SK-N-SH treated with all-trans-retinoic acid at 6 μM for 48 hours (cell line): ENCODE measurements around the gene NPAS3.

Experiments used
- ATAC-seq: fragments of 200-7000 bp; cut with Tn5 transposase; 3 replicates; pipeline ENCODE4 v1.9.1; 2020; ENCODE audit warnings: mild to moderate bottlenecking, moderate library complexity
- ARNTL ChIP-seq: fragments of 450-650 bp; formaldehyde crosslinking; IDR thresholded peaks from 2 replicates; pipeline ENCODE4 v1.5.0; 2020; ENCODE audit warnings: low read depth, mild to moderate bottlenecking, moderate library complexity, borderline replicate concordance
- BACH2 ChIP-seq: fragments of 250-450 bp; sonication (Bioruptor Pico); IDR thresholded peaks from 2 replicates; pipeline ENCODE4 v1.9.0; 2021; ENCODE audit warnings: mild to moderate bottlenecking, borderline replicate concordance
- CSDC2 ChIP-seq: fragments of 250-450 bp; sonication (Bioruptor Pico); IDR thresholded peaks from 2 replicates; pipeline ENCODE4 v1.5.0; 2020; ENCODE audit warnings: mild to moderate bottlenecking, moderate library complexity
- ESRRG ChIP-seq: fragments of 250-450 bp; sonication (Bioruptor Pico); IDR thresholded peaks from 2 replicates; pipeline ENCODE4 v1.6.1; 2021; ENCODE audit warnings: mild to moderate bottlenecking
- GLIS3 ChIP-seq: fragments of 250-450 bp; sonication (Bioruptor Pico); IDR thresholded peaks from 2 replicates; pipeline ENCODE4 v1.5.0; 2020; ENCODE audit warnings: mild to moderate bottlenecking, moderate library complexity
- ISL1 ChIP-seq: fragments of 250-450 bp; sonication (Bioruptor Pico); IDR thresholded peaks from 2 replicates; pipeline ENCODE4 v2.1.2; 2022; ENCODE audit warnings: mild to moderate bottlenecking, moderate library complexity
- OSR1 ChIP-seq: fragments of 250-450 bp; sonication (Bioruptor Pico); IDR thresholded peaks from 2 replicates; pipeline ENCODE4 v1.8.0; 2022; ENCODE audit warnings: moderate library complexity, mild to moderate bottlenecking, inconsistent platforms
- PPARA ChIP-seq: fragments of 250-450 bp; sonication (Bioruptor Pico); IDR thresholded peaks from 2 replicates; pipeline ENCODE4 v1.5.0; 2020; ENCODE audit warnings: mild to moderate bottlenecking, borderline replicate concordance
- RARB ChIP-seq: fragments of 250-450 bp; sonication (Bioruptor Pico); IDR thresholded peaks from 2 replicates; pipeline ENCODE4 v1.8.0; 2021; ENCODE audit warnings: mild to moderate bottlenecking, moderate library complexity
- SNAI2 ChIP-seq: fragments of 250-450 bp; sonication (Bioruptor Pico); IDR thresholded peaks from 2 replicates; pipeline ENCODE4 v1.5.0; 2020; ENCODE audit warnings: mild to moderate bottlenecking, moderate library complexity
- TCF4 ChIP-seq: fragments of 250-450 bp; sonication (Bioruptor Pico); IDR thresholded peaks from 2 replicates; pipeline ENCODE4 v1.8.0; 2021; ENCODE audit warnings: mild to moderate bottlenecking, moderate library complexity, borderline replicate concordance
- TOX ChIP-seq: fragments of 250-450 bp; sonication (Bioruptor Pico); IDR thresholded peaks from 2 replicates; pipeline ENCODE4 v1.8.0; 2021; ENCODE audit warnings: mild to moderate bottlenecking, moderate library complexity, borderline replicate concordance
- ZC3H10 ChIP-seq: fragments of 250-450 bp; sonication (Bioruptor Pico); IDR thresholded peaks from 2 replicates; pipeline ENCODE4 v1.5.1; 2021; ENCODE audit warnings: mild to moderate bottlenecking, moderate library complexity
- ZFP3 ChIP-seq: fragments of 250-450 bp; sonication (Bioruptor Pico); IDR thresholded peaks from 2 replicates; pipeline ENCODE4 v1.5.0; 2020; ENCODE audit warnings: mild to moderate bottlenecking, moderate library complexity
- ZFP30 ChIP-seq: fragments of 450-650 bp; formaldehyde crosslinking; IDR thresholded peaks from 2 replicates; pipeline ENCODE4 v1.5.0; 2022; ENCODE audit warnings: mild to moderate bottlenecking, moderate library complexity
- ZNF565 ChIP-seq: fragments of 450-650 bp; formaldehyde crosslinking; conservative IDR thresholded peaks from 2 replicates; pipeline ENCODE4 v1.5.0; 2020; ENCODE audit warnings: low read depth, mild to moderate bottlenecking, moderate library complexity
- ZNF70 ChIP-seq: fragments of 450-650 bp; formaldehyde crosslinking; IDR thresholded peaks from 2 replicates; pipeline ENCODE4 v1.5.0; 2020; ENCODE audit warnings: mild to moderate bottlenecking, moderate library complexity
- ZNF8 ChIP-seq: fragments of 450-650 bp; formaldehyde crosslinking; IDR thresholded peaks from 2 replicates; pipeline ENCODE4 v1.5.0; 2020; ENCODE audit warnings: mild to moderate bottlenecking, moderate library complexity
- TF ChIP-seq, protein P1 (sequence below): fragments of 250-450 bp; sonication (Bioruptor Pico); IDR thresholded peaks from 2 replicates; pipeline ENCODE4 v1.8.0; 2021; ENCODE audit warnings: low read depth, mild to moderate bottlenecking, moderate library complexity, borderline replicate concordance
- TF ChIP-seq, protein P2 (sequence below): fragments of 250-450 bp; sonication (Bioruptor Pico); IDR thresholded peaks from 2 replicates; pipeline ENCODE4 v1.5.1; 2020; ENCODE audit warnings: low read depth, mild to moderate bottlenecking, moderate library complexity
- TF ChIP-seq, protein P3 (sequence below): fragments of 250-450 bp; sonication (Bioruptor Pico); IDR thresholded peaks from 2 replicates; pipeline ENCODE4 v1.5.1; 2021; ENCODE audit warnings: mild to moderate bottlenecking, moderate library complexity
- TF ChIP-seq, protein P4 (sequence below): fragments of 250-450 bp; sonication (Bioruptor Pico); IDR thresholded peaks from 2 replicates; pipeline ENCODE4 v1.8.0; 2020; ENCODE audit warnings: mild to moderate bottlenecking, moderate library complexity, borderline replicate concordance

The NPAS3 gene

DNA sequence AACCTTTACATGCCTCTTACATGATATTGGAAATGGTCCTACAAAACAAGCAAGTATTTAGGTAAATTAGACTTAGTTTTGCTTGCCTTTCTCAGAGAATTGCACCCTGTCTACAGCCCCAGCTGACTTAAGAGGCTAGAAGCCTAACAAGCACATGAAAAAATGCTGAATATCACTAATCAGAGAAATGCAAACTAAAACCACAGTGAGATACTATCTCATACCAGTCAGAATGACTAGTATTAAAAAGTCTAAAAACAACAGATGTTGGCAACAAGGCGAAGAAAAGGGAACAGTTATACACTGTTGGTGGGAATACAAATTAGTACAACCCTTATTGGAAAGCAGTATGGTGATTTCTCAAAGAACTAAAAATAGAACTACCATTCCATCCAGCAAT lies 908.4 kb downstream of the NPAS3 start:
- TF ChIP-seq ZFP3 (CRISPR knock-in tag) (no peak), RARB (no peak), TOX (CRISPR knock-in tag) (no peak), ZC3H10 (CRISPR knock-in tag) (no peak), TCF4 (CRISPR knock-in tag) (no peak), GLIS3 (CRISPR knock-in tag) (no peak), PPARA (CRISPR knock-in tag) (no peak), ZNF8 (CRISPR knock-in tag) (no peak), CSDC2 (CRISPR knock-in tag) (no peak)
- TF ChIP-seq, protein P1, sequence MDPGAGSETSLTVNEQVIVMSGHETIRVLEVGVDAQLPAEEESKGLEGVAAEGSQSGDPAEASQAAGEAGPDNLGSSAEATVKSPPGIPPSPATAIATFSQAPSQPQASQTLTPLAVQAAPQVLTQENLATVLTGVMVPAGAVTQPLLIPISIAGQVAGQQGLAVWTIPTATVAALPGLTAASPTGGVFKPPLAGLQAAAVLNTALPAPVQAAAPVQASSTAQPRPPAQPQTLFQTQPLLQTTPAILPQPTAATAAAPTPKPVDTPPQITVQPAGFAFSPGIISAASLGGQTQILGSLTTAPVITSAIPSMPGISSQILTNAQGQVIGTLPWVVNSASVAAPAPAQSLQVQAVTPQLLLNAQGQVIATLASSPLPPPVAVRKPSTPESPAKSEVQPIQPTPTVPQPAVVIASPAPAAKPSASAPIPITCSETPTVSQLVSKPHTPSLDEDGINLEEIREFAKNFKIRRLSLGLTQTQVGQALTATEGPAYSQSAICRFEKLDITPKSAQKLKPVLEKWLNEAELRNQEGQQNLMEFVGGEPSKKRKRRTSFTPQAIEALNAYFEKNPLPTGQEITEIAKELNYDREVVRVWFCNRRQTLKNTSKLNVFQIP (CRISPR knock-in tag): no peak

DNA sequence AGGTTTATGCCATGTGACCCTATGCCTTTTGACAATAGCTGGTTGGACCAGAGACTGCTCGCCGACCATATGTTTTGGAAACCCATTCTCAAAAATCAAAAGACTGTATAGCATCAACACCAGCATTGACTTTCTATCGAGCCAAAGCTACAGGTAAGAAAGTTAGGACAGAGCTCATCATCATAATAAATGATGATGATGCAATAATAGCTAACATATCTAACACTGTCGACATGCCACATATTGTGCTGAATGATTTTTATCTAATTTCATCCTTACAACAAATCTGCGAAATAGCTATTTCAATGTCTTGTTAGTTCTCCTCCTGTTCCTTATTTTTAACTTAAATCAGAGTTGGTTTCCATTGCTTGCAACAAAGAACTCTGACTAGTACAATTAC lies 909.3 kb downstream of the NPAS3 start:
- ATAC-seq: no peak
- TF ChIP-seq ISL1 (CRISPR knock-in tag) (no peak), PPARA (CRISPR knock-in tag) (no peak), OSR1 (CRISPR knock-in tag) (no peak), ESRRG (CRISPR knock-in tag) (no peak), ZNF565 (CRISPR knock-in tag) (no peak), ZC3H10 (CRISPR knock-in tag) (no peak), ZFP30 (CRISPR knock-in tag) (no peak)
- TF ChIP-seq, protein P2, sequence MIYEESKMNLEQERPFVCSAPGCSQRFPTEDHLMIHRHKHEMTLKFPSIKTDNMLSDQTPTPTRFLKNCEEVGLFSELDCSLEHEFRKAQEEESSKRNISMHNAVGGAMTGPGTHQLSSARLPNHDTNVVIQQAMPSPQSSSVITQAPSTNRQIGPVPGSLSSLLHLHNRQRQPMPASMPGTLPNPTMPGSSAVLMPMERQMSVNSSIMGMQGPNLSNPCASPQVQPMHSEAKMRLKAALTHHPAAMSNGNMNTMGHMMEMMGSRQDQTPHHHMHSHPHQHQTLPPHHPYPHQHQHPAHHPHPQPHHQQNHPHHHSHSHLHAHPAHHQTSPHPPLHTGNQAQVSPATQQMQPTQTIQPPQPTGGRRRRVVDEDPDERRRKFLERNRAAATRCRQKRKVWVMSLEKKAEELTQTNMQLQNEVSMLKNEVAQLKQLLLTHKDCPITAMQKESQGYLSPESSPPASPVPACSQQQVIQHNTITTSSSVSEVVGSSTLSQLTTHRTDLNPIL (CRISPR knock-in tag): no peak
- TF ChIP-seq, all 23 proteins: peak for 0

More for the DNA sequence above, 908.4 kb downstream of the NPAS3 start:
- no peak for ATAC-seq

DNA sequence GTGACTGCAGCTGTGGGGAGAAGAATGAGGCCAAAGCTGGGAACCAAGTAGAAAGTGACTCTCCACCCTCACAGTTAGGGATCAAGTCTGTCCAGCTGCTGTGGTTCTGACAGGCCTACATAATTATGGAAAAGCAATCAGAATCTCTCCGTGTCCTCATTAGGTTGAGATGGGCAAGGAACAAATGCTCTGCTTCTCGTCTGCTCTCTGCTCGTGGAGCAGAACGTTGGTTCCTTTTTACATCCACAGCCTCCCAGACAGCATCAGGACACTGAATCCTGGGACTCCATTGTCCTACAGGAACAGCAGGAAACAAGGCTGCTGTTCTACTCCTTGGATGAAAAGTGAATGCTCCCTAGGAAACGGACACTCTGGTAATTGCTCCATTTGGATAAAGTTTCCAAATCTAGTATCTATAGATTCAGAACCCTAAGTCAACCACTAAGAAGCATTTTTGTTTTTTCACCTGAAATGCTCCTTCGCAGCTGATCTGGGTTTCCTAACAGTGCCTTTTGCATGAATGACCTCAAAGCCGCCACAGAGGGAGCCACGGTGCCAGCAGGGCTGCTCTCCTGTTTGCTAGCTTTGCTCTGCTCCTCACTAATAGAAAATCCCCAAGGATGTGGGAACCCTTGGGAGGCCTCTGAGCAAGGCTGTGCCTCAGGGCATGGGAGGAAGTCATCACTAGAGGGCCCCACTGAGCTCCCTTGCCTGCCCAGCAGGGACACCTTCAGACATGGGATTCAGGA lies 910.2 kb downstream of the NPAS3 start:
- ATAC-seq: peak; percentile 99
- TF ChIP-seq TCF4 (CRISPR knock-in tag) (no peak), ZFP30 (CRISPR knock-in tag) (no peak), ZC3H10 (CRISPR knock-in tag) (no peak), ARNTL (no peak), SNAI2 (CRISPR knock-in tag) (no peak), ESRRG (CRISPR knock-in tag) (no peak), CSDC2 (CRISPR knock-in tag) (no peak), GLIS3 (CRISPR knock-in tag) (no peak), BACH2 (CRISPR knock-in tag) (no peak), RARB (no peak), ISL1 (CRISPR knock-in tag) (no peak), TOX (CRISPR knock-in tag) (no peak), ZNF565 (CRISPR knock-in tag) (no peak), PPARA (CRISPR knock-in tag) (no peak), OSR1 (CRISPR knock-in tag) (no peak), ZNF70 (CRISPR knock-in tag) (no peak), ZNF8 (CRISPR knock-in tag) (no peak)
- TF ChIP-seq, protein P3, sequence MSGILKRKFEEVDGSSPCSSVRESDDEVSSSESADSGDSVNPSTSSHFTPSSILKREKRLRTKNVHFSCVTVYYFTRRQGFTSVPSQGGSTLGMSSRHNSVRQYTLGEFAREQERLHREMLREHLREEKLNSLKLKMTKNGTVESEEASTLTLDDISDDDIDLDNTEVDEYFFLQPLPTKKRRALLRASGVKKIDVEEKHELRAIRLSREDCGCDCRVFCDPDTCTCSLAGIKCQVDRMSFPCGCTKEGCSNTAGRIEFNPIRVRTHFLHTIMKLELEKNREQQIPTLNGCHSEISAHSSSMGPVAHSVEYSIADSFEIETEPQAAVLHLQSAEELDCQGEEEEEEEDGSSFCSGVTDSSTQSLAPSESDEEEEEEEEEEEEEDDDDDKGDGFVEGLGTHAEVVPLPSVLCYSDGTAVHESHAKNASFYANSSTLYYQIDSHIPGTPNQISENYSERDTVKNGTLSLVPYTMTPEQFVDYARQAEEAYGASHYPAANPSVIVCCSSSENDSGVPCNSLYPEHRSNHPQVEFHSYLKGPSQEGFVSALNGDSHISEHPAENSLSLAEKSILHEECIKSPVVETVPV (CRISPR knock-in tag): no peak
- TF ChIP-seq, protein P4, sequence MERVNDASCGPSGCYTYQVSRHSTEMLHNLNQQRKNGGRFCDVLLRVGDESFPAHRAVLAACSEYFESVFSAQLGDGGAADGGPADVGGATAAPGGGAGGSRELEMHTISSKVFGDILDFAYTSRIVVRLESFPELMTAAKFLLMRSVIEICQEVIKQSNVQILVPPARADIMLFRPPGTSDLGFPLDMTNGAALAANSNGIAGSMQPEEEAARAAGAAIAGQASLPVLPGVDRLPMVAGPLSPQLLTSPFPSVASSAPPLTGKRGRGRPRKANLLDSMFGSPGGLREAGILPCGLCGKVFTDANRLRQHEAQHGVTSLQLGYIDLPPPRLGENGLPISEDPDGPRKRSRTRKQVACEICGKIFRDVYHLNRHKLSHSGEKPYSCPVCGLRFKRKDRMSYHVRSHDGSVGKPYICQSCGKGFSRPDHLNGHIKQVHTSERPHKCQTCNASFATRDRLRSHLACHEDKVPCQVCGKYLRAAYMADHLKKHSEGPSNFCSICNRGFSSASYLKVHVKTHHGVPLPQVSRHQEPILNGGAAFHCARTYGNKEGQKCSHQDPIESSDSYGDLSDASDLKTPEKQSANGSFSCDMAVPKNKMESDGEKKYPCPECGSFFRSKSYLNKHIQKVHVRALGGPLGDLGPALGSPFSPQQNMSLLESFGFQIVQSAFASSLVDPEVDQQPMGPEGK (CRISPR knock-in tag): no peak
- TF ChIP-seq, protein P2 (CRISPR knock-in tag): no peak
- TF ChIP-seq, all 23 proteins: peak for 0
